Upper lobe of left lung (tissue), 6 donors: Measurements from ENCODE around the gene NR2F6. TPM values are rescaled to one million over a fixed set of nuclear protein-coding genes. Genes with fewer than 3 reads are reported as not detected.

Source experiments
- ATAC-seq, 2 donors: fragments of 200-7000 bp; cut with Tn5 transposase; one replicate each; pipeline ENCODE4 v1.9.1; 2022; ENCODE audit warnings: mild to moderate bottlenecking in 2 of 2, moderate library complexity in 2 of 2; ENCODE audit not compliant: low FRiP score in 2 of 2
- DNase-seq, 2 donors: peaks; one replicate each; pipeline ENCODE4 v3.0.0-alpha.2; 2019 to 2020
- H3K27ac ChIP-seq, 4 donors: fragments of 200-600 bp; sonication (generic); one replicate each; pipeline ENCODE4 v1.5.1; 2016 to 2019
- H3K27me3 ChIP-seq, 4 donors: fragments of 200-600 bp; sonication (generic); one replicate each; pipeline ENCODE4 v1.5.1; 2017 to 2019
- H3K36me3 ChIP-seq, 4 donors: fragments of 200-600 bp; sonication (generic); one replicate each; pipeline ENCODE4 v1.5.1; 2016 to 2019
- H3K4me1 ChIP-seq, 4 donors: fragments of 200-600 bp; sonication (generic); one replicate each; pipeline ENCODE4 v1.5.1; 2018 to 2019
- H3K4me3 ChIP-seq, 4 donors: fragments of 200-600 bp; sonication (generic); one replicate each; pipeline ENCODE4 v1.5.1; 2017 to 2019; ENCODE audit warnings: mild to moderate bottlenecking in 2 of 4, moderate library complexity in 1 of 4
- H3K9me3 ChIP-seq, 4 donors: fragments of 200-600 bp; sonication (generic); one replicate each; pipeline ENCODE4 v1.5.1; 2018 to 2019
- CTCF ChIP-seq, 6 experiments: fragments of 450-650 bp in 4 of 6; fragments of 200-600 bp in 2 of 6; sonication (generic) in 2 of 6; IDR thresholded peaks; one replicate each; pipeline ENCODE4 v1.5.1; 2016 to 2019; ENCODE audit warnings: antibody characterized with exemption in 6 of 6
- EP300 ChIP-seq, 4 donors: sonication (generic); formaldehyde crosslinking; IDR thresholded peaks; one replicate each; pipeline ENCODE4 v1.5.1; 2017; ENCODE audit warnings: antibody characterized with exemption in 4 of 4, control low read depth in 2 of 4
- POLR2A ChIP-seq, 4 donors: fragments of 450-650 bp; IDR thresholded peaks; one replicate each; pipeline ENCODE4 v1.5.1; 2016 to 2017; ENCODE audit warnings: antibody characterized with exemption in 4 of 4, mild to moderate bottlenecking in 2 of 4
- POLR2AphosphoS5 ChIP-seq, 2 donors: sonication (generic); formaldehyde crosslinking; IDR thresholded peaks; one replicate each; pipeline ENCODE4 v1.5.1; 2017; ENCODE audit warnings: antibody characterized with exemption in 2 of 2
- WGBS, 2 donors: methylation state at CpG; one replicate each; pipeline ENCODE4 v1.1.5; 2017 to 2018; 5-methylcytosine and 5-hydroxymethylcytosine counted together
- total RNA-seq, 6 donors: library from RNA; depleted of rRNA in 4 of 6; stranded (reverse); fragments of >200 nt in 4 of 6; gene quantifications; one replicate each; pipeline versions ENCODE4 v1.1.0 to v1.2.1, GENCODE V29; 2016 to 2021
- donor health status: DM: no; HTN: no; CAD: no; lungs with moderate emphysema.
- donor health status: DM: no; HTN: yes; CAD: no; lungs with severe emphysema.

The NR2F6 gene
- total RNA-seq, 6 donors from 2014 or later = 55.5 to 86.8 (median 63.1) TPM

- Histone ChIP-seq H3K27me3 (no peaks in the 10 kb centered on the region), H3K27ac (peak overlapping the region; percentile 10 to 83 (median 58)), H3K36me3 (peaks cover 0 to 44% (median 30%) of the 10 kb centered on the region in 4 donors), H3K4me3 (peak overlapping the region; percentile 19 to 63 (median 56)), H3K9me3 (no peaks in the 10 kb centered on the region), H3K4me1 (peaks cover 25 to 48% (median 31%) of the 10 kb centered on the region in 4 donors)
- DNase-seq = peak; percentile 77 to 95
- 0% methylated on average over 16 of the region's 80 CpGs; no CpG with 5 or more reads in 1 of the 2 donors for WGBS, 2 donors
- TF ChIP-seq POLR2A (IDR thresholded peaks at IDR 0.05) (no peak), CTCF (IDR thresholded peaks at IDR 0.05) (peak; percentile 30 to 80 (median 60))
- peak; percentile 73 to 92 for ATAC-seq
Observed at GRCh38 chr19:17235300-17235970, 10.3 kb downstream of the NR2F6 start.

- peak; percentile 67 to 91 for DNase-seq
- peak; percentile 60 to 83 for ATAC-seq
- Histone ChIP-seq H3K4me3 (peak overlapping the region; percentile 19 to 63 (median 56)), H3K9me3 (no peaks in the 10 kb centered on the region), H3K27me3 (no peaks in the 10 kb centered on the region), H3K27ac (peak overlapping the region; percentile 10 to 83 (median 58)), H3K4me1 (peaks cover 24 to 42% (median 27%) of the 10 kb centered on the region in 4 donors), H3K36me3 (peaks cover 0 to 46% (median 31%) of the 10 kb centered on the region in 4 donors)
- TF ChIP-seq POLR2AphosphoS5 (IDR thresholded peaks at IDR 0.05) = no peak
- TF ChIP-seq EP300 (IDR thresholded peaks at IDR 0.05) = no peak
- TF ChIP-seq CTCF (IDR thresholded peaks at IDR 0.05) = no peak
- no peak for TF ChIP-seq POLR2A (IDR thresholded peaks at IDR 0.05)
- 26 to 28% methylated on average over 7 to 8 of the region's 11 CpGs for WGBS, 2 donors
Observed at GRCh38 chr19:17234911-17235299, 10.8 kb downstream of the NR2F6 start.

GRCh38 chr19:17232258-17232657 lies 13.5 kb downstream of the NR2F6 start:
- Histone ChIP-seq H3K27me3 (no peaks in the 10 kb centered on the region), H3K9me3 (no peaks in the 10 kb centered on the region), H3K36me3 (peaks cover 0 to 48% (median 32%) of the 10 kb centered on the region in 4 donors), H3K27ac (no peak overlapping the region), H3K4me1 (peaks cover 25 to 39% (median 28%) of the 10 kb centered on the region in 4 donors), H3K4me3 (no peak overlapping the region)
- DNase-seq = no peak
- TF ChIP-seq CTCF (IDR thresholded peaks at IDR 0.05) = no peak
- no peak for TF ChIP-seq POLR2AphosphoS5 (IDR thresholded peaks at IDR 0.05)
- no peak for TF ChIP-seq POLR2A (IDR thresholded peaks at IDR 0.05)
- no peak for TF ChIP-seq EP300 (IDR thresholded peaks at IDR 0.05)
- WGBS, 2 donors = 90 to 95% methylated on average over 13 to 25 of the region's 25 CpGs
- no peak for ATAC-seq

GRCh38 chr19:17229890-17230289 lies 15.8 kb downstream of the NR2F6 start:
- no peak for DNase-seq
- WGBS, 2 donors = 93 to 100% methylated on average over 3 of the region's 3 CpGs
- Histone ChIP-seq H3K36me3 (peaks cover 0 to 48% (median 32%) of the 10 kb centered on the region in 4 donors), H3K4me1 (peaks cover 17 to 30% (median 20%) of the 10 kb centered on the region in 4 donors), H3K4me3 (no peak overlapping the region), H3K27ac (no peak overlapping the region), H3K9me3 (no peaks in the 10 kb centered on the region), H3K27me3 (no peaks in the 10 kb centered on the region)
- no peak for ATAC-seq
- TF ChIP-seq EP300 (IDR thresholded peaks at IDR 0.05) (no peak), POLR2A (IDR thresholded peaks at IDR 0.05) (no peak), CTCF (IDR thresholded peaks at IDR 0.05) (no peak), POLR2AphosphoS5 (IDR thresholded peaks at IDR 0.05) (no peak)
